Endothelial cell (in vitro differentiated cells): Measurements from ENCODE around the gene CDH15. TPM values are rescaled to one million over a fixed set of nuclear protein-coding genes. Genes with fewer than 3 reads are reported as not detected.

Experiments
- DNase-seq: peaks from one replicate; pipeline ENCODE4 v3.0.0; 2021; ENCODE audit warnings: low spot score
- H3K27ac Mint-ChIP-seq: one replicate; pipeline ENCODE4 v1.8.0; 2021; ENCODE audit warnings: mixed read lengths, inconsistent platforms; ENCODE audit not compliant: unreplicated experiment
- H3K27me3 Mint-ChIP-seq: one replicate; pipeline ENCODE4 v1.8.0; 2021; ENCODE audit warnings: mild to moderate bottlenecking, moderate library complexity, mixed read lengths, inconsistent platforms; ENCODE audit not compliant: unreplicated experiment
- H3K36me3 Mint-ChIP-seq: one replicate; pipeline ENCODE4 v1.8.0; 2021; ENCODE audit warnings: mild to moderate bottlenecking, low read depth, mixed read lengths, inconsistent platforms; ENCODE audit not compliant: unreplicated experiment
- H3K4me1 Mint-ChIP-seq: one replicate; pipeline ENCODE4 v1.8.0; 2021; ENCODE audit warnings: mild to moderate bottlenecking, mixed read lengths, inconsistent platforms; ENCODE audit not compliant: unreplicated experiment
- H3K4me3 Mint-ChIP-seq: one replicate; pipeline ENCODE4 v1.8.0; 2021; ENCODE audit warnings: mild to moderate bottlenecking, mixed read lengths, inconsistent platforms; ENCODE audit not compliant: unreplicated experiment
- H3K9me3 Mint-ChIP-seq: one replicate; pipeline ENCODE4 v1.8.0; 2021; ENCODE audit warnings: mixed read lengths, inconsistent platforms; ENCODE audit not compliant: unreplicated experiment
- total RNA-seq: library from RNA; stranded (reverse); fragmentation: NEBNext Ultra II Directional; extraction: Animal tissue kit (Norgen Biotek cat#: 25700); gene quantifications from one replicate; pipeline ENCODE4 v1.2.1, GENCODE V29; 2021; ENCODE audit not compliant: unreplicated experiment
- TF ChIP-seq, protein P1 (sequence below): fragments of 200-600 bp; sonication (generic); IDR thresholded peaks from one replicate; pipeline ENCODE4 v1.5.0; 2021; ENCODE audit warnings: antibody characterized with exemption; ENCODE audit not compliant: unreplicated experiment

CDH15 gene
- total RNA-seq, 1 donor from 2014 or later, result not detected

DNA sequence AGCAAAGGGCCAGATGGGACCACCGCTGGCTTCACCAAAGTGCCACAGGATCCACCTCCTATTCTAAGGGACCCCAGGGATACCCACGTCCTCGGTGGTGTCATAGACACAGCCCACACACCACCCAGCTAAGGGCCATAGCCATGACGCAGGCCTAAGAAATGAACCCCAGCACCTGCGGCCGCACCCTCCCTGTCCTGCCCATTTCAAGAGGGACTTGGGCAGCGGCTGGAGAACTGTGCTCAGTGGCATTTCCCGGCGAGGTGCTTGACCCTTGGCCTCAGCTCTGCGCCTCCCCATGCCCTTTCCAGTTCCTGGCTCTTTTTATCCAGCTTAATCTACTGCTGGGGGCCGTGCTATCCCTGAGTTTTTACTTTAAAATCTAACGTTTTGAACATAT, 73.2 kb downstream of the CDH15 start:
- DNase-seq, result no peak
- TF ChIP-seq, protein P1, sequence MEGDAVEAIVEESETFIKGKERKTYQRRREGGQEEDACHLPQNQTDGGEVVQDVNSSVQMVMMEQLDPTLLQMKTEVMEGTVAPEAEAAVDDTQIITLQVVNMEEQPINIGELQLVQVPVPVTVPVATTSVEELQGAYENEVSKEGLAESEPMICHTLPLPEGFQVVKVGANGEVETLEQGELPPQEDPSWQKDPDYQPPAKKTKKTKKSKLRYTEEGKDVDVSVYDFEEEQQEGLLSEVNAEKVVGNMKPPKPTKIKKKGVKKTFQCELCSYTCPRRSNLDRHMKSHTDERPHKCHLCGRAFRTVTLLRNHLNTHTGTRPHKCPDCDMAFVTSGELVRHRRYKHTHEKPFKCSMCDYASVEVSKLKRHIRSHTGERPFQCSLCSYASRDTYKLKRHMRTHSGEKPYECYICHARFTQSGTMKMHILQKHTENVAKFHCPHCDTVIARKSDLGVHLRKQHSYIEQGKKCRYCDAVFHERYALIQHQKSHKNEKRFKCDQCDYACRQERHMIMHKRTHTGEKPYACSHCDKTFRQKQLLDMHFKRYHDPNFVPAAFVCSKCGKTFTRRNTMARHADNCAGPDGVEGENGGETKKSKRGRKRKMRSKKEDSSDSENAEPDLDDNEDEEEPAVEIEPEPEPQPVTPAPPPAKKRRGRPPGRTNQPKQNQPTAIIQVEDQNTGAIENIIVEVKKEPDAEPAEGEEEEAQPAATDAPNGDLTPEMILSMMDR, result no peak
- peaks cover 22% of the 10 kb centered on the region for H3K27me3 Mint-ChIP-seq
- peaks cover 7% of the 10 kb centered on the region for H3K4me1 Mint-ChIP-seq
- peaks cover 9% of the 10 kb centered on the region for H3K36me3 Mint-ChIP-seq
- no peak overlapping the region for H3K4me3 Mint-ChIP-seq
- H3K27ac Mint-ChIP-seq, result no peak overlapping the region
- H3K9me3 Mint-ChIP-seq, result peaks cover under 1% of the 10 kb centered on the region

Other genes starting within 250 kb of the CDH15 start
- 1.6 TPM for gene CBFA2T3, start 194.5 kb upstream of the CDH15 start, total RNA-seq
- gene ACSF3, start 77.9 kb upstream of the CDH15 start, total RNA-seq, result 28.2 TPM
- 0.54 TPM for gene SLC22A31, start 28.8 kb downstream of the CDH15 start, total RNA-seq
- 35.5 TPM for gene ZNF778, start 46.0 kb downstream of the CDH15 start, total RNA-seq